GM03348 (cell line): Measurements from ENCODE around the gene NEDD8.
A peak's percentile ranks its signal among the peaks of the same experiment; 100 is the strongest.

Experiments used
- DNase-seq: peaks from one replicate; pipeline ENCODE4 v3.0.0; 2012; ENCODE audit warnings: low spot score

Gene NEDD8

DNA sequence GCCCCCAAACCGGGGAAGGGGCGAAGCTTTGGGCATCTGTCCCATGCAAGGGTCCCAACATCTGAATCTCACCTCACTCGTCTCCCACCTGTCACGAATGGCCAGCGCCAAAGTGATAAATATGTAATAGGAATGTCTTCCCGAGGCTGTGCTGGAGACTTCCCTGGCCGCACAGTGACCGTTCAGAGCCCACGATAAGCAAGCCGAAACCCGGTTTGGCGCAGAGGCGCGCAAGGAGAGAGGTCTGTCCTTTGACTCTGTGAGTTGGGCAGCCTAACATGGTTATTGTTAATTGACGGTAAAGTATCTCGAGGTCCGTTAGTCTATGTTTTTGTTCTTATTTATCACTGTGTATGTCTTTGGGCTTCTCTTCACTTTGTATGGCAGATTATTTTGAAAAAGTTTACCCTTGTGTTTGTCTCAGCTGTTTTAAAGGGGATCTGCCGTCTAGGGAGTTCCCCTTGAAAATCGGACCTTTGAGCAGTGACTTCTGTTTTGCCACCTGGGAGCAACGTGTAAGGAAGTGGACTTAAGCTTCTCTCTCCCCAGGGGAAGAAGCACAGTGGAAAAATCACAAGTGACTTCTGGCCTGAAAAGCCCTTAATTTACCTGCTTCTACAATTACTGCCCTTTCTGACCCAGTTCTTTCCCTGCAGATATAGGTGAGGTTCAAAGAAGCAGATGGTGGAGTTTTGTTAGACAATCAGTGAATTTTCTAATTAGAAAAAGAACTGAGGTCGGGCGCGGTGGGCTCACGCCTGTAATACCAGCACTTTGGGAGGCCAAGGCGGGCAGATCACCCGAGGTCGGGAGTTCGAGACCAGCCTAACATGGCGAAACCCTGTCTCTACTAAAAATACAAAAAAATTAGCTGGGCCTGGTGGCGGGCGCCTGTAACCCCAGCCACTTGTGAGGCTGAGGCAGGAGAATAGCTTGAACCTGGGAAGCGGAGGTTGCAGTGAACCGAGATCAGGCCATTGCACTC is 35.8 kb downstream of the NEDD8 start:
- DNase-seq: peak; percentile 47

DNA sequence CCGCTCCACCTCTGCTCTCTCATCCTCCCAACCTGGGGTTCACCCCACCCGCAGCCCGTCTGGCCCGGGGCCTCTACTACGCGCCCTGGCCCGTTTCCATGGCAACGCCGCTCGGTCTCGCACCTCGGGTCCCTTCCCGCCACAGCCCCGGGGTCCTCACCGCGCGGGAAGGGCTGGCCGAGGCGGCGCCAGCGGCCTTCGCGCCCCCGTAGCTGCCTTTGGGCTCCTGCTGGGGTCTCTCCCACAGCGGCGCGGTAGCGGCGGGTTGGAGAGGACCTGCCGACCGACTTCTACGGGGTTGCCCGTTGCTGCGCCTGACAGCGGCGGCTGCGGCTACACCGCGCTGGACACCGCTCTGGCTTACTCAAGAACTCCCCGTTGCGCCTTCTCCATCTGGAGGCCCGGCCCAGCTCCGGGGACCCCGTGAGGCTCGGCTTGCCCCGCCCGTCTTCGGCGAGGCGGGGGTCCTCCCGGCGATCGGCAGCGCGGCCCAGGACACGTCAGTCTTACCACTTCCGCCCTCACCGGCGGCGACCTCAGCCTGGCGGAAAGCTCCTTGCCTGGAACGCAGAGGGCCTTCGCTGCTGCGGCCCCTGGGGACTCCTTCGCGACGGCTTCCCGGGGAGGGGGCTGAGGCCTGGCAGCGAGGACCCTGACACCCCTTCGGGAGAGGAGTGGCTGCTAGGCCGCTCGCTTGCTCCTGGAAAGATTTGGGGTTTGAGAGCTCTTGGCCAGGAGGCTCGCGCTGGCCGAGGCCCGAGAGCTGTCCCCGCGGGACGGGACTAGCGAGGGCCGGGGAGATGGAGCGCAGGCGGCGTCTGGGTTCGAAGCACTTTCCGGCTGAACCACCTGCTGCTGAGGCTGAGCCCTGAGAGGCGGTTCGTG is 36.7 kb downstream of the NEDD8 start, which contains the start of gene TM9SF1:
TM9SF1 (minus strand) TSS at position 256 of the 885 bp plus-strand sequence. CDS start 422 bp downstream, outside the sequence.
- peak; percentile 94 for DNase-seq

DNA sequence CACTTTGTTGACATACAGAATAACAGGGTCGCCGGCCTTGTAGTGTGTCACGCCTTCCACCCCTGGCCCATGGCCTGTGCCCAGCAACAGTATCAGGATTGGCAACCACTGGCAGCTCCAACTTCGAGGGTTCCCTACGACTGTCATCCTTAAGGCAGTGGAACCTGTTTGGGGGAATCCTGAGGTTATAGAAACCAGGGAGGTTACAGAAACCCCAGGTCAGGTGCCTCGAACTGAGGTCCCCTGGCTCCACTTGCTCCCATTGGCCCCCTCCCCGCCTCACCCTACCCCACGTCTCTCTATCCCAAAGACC is 37.3 kb downstream of the NEDD8 start:
- no peak for DNase-seq

DNA sequence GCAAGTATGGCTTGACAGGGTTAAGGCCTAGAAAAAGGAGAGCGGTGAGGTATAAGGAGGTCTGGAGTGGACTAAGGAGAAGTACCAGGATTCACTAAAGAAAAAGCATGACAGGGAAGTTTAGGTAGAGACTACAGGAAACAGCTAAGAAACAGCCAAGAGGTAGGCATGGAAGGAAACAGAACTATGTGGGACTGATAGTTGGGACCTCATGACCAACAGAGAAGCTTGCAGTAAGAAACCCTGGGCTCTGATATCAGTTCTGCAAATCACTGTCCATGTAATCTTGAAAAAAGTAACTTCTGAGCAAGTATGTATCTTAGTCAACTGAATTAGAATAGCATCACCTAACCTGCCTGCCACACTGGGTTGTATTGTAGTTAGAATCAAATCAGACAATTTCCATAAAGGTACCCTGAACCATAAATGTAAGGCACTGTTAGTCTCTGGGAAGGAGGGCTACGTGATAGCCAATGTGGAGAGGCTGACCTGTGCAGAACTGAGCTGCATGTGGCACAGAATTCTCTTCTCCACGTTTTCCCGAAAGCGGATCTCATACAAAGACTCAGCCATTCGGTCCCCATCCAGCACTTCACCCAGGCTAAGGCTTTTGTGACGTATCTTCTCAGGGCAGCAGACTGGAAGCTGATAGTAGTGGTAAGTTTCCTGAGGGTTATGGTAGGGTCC is 37.8 kb downstream of the NEDD8 start:
- no peak for DNase-seq

DNA sequence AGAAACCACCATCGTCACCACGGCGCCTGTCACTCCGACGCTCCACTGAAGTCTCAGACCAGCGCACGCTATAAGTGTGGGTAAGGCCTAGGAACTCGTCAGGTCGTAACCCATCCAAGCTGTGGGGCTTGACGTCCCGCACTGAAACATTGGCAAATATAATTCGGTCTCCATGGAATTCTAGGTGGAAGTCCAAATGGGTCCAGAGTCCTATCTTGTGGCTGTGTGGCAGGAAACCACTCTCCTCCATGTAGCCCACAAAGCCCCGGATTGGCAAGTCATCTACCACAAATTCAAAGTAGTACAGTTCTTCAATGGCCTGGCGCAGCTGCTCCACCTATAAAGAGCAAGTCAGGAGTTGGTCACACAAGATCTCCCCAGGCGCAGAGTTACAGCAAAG is 39.2 kb downstream of the NEDD8 start:
- no peak for DNase-seq

DNA sequence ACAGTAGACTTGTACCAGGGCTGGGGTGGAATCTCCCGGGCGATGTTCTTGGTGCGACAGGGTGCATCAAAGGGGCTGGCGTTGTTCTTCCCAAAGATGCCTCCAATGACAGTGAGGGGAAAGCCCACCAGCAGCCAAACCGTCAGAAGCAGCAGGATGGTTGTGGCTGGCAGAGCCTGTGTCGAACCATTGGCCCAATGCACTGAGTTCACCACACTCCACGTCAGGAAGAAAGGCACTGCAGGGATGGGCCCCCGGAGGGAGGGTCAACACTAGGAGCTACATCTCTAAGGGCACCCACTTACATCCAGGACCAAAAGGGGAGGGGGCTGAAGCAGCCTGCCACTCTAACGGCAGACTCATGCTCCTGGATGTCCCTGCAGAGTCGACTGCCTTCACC is 41.8 kb downstream of the NEDD8 start:
- DNase-seq: no peak

DNA sequence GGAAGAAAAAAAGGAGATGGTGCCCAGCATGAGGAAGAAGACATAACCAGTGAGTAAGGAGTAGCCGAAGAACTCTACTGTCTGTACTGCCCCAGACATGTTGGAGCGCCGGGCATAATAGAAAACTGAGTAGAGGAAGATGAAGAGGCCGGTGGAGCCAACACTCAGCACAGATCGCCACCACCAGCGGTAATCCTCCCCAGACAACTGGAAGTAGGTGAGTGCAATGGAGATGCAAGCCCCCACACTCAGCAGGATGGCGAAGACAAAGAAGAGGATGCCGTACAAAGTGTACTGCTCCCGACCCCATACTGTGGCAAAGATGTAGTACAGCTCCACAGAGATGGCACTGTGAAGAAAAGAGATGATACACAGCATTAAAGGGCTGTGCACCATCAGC is 42.7 kb downstream of the NEDD8 start:
- no peak for DNase-seq

DNA sequence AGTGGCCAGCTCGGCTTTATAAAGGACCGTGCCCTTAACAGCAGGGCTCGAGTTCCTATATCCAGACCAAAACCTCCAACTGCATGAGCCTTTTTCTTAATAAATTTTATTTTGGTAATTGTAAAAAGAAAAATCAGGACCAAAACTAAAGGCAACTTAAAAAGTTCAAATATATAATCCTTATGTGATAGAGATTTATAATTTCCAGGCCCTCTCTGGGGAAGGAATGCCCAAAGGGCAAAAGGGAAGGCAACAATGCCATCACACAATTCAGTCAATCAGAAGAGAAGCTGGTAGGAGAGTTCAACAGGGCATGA is 43.1 kb downstream of the NEDD8 start:
- no peak for DNase-seq

DNA sequence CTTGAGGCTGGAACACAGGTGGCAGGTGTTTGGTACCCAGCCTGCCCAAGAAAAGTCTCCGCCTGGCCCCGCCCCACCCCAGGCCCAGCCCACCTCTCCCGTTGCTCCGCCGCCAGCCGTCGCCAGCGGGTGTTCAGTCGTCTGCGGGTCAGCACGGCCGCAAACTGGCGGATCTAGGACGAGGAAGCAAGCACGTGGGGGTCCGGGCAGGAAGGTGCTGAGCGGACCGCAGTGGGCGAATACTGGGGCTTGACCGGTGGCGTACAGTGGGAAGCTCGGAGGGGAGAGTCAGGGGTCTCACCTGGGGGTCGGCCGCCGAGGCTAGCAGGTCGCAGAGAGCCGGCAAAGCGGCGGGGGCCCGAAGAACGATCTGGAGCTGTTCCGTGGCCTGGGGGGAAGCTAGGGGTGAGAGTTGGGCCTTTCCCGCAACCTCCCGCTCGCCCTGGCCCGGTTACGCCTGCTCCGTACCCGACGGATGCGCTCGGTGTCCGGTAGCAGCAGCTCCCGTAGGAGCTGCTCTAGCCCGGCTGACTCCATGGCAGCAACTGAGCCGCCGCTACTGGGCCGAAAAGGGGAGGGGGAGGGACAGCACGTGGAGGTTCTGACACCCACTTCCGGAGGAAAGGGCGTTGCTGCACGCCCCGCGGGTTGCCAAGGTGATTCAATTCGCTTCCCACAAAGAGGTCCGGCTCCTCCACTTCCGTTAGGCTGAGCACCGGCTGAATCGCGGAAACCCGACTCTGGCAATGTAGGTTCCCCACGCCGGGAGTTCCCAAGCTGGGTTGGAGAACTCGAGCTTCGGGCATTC is 43.7 kb downstream of the NEDD8 start, which contains the start of gene IPO4:
IPO4 (minus strand) TSS at position 566 of the 808 bp plus-strand sequence; CDS start at position 537, 29 bp downstream.
- peak; percentile 98 for DNase-seq

DNA sequence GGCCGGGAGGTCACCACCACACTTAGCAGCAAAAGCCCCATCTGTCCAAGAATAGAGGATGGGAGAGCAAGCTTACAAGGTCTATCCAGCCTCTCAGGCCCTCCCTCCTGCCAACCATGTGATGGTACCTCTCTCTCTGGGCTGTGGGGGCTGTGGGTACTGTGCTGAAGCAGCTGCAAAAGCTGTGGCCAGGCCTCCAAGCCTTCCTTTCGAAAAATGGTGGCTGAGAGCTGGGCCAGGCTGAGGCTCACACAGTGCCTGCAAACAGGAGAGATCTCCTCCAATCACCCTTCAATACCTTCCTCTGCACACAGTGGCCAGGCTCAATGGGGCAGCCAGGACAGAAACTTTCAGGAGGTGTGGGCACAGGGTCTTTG is 44.6 kb downstream of the NEDD8 start:
- DNase-seq: no peak

DNA sequence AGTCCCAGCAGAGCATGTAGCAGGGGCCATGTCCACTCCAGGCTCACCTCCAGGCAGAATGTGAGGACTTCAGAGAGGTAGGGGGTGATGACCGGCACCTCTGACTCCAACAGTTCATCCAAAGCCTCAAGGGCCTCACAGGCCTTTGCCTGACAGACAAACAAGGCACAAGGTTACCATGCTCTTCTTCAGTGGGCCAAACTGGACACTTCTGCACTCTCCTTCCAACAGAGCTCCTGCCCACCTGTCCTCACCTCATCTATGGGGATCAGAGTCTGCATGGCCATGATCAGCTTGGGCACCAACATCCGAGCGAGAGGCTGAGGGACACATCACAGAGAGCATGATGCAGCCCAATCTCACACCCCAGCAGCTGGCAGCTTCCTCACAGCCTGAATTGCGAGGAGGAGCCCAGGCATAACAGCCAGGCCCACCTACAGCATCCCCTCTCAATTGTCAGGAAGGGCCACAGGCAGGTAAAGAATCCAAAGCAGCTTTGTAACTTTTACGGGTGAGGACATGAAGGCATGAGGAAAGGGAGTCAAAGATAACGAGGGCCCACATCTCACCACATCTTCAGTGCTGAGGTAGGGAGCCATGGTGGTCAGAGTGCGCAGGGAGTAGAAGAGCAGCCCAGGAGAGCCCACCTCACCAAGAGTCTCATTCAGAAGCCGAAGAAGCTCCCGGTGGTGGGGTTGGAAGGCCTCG is 45.2 kb downstream of the NEDD8 start:
- DNase-seq: no peak

DNA sequence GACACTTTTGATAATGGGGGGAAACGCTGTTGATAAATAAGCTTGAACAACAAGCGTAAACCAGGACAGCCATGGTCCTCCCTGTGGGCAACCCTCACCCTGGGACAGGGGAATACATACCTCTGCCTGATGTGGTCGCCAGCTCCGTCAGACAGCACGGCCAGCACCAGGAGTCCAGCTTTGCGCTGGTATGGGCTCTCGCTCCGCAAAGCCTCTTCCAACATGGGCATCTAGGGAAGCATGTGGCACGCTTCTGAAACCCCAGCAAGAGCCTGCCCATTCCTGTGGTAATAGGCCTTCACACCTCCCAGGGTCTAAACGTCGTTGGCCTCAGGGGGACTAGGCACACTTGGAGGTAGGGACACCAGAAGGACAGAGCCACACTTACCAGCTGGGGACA is 46.4 kb downstream of the NEDD8 start:
- DNase-seq: no peak

DNA sequence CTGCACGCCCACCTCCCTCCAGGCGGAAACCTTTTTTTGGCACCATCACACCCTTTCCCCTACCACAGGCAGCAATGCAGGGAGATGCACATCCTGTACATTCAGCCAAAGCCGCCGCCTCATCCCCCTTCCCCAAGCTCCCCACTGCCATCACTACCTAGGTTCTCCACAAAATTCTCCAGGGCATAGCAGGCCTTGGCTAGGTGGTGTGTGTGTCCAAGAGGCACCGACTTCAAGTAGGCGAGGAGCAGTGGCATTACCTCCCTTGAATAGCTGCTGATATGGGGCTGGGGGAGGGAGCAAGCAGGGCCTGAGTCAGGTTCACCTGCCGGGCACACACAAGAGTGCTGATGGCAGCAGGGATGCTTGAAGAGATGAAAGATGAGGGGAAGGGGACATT is 47.1 kb downstream of the NEDD8 start:
- DNase-seq: no peak

DNA sequence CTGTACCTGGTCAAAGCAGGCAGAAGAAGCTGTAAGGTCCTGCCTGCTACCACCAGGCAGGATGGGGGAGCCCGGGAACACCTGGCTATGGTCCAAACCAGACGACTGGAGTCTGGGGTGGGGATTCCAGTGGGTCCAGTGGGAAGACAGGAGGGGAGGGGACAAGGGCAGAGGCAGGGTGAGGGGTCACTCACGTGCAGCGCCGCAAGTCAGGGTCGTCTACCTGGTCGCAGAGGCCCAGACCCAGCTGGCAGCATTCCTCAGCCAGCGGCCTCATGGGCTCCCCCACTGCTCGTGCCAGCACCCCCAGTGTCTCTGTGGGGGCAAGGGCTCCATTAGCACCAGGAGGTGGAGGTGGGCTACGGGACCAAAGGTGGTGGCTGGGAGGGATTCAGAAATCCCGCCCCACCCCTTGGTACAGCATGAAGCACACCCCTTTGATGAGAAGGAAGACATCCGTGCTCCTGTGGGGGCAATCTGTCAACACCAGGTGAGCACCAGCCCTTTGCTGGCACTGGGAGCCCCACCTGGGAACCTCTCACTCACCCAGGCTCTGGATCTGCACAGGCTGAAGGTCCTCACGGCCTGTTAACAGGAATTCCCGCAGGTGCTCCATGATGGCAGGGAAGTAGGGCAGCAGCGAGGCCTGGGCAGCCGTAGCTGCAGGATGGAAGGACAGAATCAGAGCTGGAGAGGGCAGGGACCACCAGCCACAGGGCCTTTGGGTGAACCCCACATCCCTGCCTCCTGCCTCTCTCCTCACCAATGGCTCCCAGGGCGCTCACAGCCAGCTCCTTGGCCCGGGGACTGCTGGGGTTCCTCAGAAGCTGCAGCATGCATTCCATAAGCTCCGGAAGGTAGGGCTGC is 47.8 kb downstream of the NEDD8 start:
- no peak for DNase-seq

DNA sequence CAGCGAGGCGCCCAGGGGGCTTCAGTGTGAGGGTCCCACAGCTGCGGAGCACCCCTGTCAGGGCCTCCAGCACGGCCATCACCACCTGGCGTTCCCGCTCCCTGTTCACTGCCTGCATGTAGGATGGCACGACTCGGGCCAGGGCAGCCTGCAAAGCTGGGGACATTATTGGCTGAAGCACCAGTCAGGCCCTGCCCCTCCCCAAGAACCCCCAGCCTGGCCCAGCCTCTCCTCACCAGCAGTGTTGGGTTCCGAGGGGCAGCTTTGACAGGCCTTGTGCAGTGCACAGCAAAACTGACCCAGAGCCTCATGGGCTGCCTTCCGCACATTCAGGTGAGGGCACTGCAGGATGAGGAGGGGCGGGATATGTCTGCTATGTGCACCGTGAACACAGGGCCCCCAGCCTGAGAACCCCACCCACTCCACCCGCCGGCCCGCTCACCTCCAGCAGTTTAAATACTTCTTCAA is 49.1 kb downstream of the NEDD8 start:
- no peak for DNase-seq

DNA sequence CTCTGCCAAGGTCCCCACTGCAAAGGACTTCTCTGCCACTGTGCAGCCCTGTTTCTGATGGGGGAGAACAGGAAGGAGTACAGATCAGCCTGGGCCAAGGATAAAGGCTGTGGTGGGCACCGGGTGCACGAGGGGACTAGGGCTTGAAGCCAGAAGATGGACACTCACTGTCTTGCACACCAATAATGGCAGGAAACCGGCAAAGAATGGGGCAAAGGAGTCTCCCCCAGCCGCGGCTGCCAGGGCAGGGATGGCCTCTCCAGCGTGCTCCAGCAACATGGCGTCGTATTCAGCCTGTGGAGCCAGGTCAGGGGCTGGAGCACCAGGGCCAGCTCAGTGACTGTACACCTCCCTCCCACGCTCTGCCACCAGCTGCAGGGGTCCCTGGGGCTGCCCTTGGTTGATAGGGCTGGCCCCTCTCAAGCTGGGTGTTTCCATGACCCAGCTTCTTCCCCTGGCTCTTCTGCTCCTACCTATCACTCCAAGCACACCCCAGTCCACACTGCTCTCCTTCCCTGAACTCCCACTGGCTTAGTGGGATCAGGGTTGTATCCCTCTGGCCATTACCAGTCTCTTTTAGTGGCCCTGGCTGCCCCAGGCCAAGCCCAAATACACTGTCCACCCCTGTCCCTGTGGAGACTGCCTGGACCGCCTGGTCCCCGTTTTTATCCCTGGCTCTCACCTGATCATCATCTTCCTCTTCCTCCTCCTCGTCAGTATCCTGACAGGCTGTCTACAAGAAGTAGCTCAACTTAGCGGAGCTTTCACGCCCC is 49.9 kb downstream of the NEDD8 start:
- no peak for DNase-seq

DNA sequence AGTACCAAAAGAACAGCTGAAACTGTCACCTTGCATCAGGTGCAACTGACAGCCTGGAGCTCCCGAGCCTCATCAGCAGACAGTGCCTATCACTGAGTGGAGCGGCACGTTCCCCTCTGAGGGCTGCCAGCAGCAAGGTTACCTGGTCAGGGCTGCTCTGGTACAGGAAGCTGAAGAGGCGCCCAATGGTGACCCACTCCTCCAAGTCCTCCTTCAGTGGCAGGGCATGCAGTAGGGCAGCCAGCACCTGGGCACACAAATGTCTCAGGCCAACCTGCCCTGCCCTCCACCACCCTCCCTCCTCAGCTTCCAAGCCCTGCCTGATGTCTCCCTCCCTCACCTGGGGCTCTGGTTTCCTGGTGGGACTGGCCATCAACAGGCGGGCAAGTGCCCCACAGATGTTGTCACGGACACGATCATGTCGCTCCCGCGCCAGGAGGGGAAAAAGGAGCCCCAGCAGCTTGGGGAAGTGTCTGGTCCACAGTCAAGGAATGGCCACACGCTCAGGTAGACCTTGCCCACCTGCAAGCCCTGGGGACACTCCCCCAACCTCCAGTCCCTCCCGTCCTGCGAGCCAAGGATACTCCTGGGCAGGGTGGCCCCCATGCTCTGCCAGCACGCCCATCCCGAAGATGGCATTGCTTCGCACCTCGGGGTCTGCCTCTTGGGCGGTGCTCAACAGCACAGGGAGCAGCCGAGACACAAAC is 50.6 kb downstream of the NEDD8 start:
- DNase-seq: no peak
